A549 (cell line): ENCODE measurements around the gene SYTL1. TPM values are rescaled to one million over a fixed set of nuclear protein-coding genes. Genes with fewer than 3 reads are reported as not detected.

ENCODE experiments used
- ATAC-seq, 2 experiments: fragments of 200-7000 bp in 1 of 2; fragments of >200 bp in 1 of 2; cut with Nextera tagmentation in 1 of 2; cut with Tn5 transposase in 1 of 2; 3 replicates each; pipeline versions ENCODE4 v1.8.0 to v1.9.1; 2018 to 2020; ENCODE audit warnings: mild to moderate bottlenecking in 1 of 2, moderate library complexity in 1 of 2
- CTCF ChIA-PET: fragments of 300-600 bp; sonication (Branson Sonifier 250); formaldehyde crosslinking; extraction: SDS; loops from one replicate; lab custom pipeline; 2021; ENCODE audit warnings: antibody characterized with exemption, inconsistent platforms; lab: Yijun Ruan, JAX
- POLR2A ChIA-PET: fragments of 350-600 bp; formaldehyde crosslinking; extraction: SDS; loops from one replicate; lab custom pipeline; 2021; ENCODE audit warnings: antibody characterized with exemption, inconsistent platforms; lab: Yijun Ruan, JAX
- DNase-seq, 2 experiments: peaks; one replicate each; pipeline versions ENCODE4 v3.0.0 to v3.0.0-alpha.2; 2011 to 2016; ENCODE audit warnings: low read depth in 1 of 2, low spot score in 1 of 2
- FAIRE-seq: peaks from 2 replicates; lab custom pipeline; 2011; peaks lifted over from hg19 to GRCh38; lab: Jason Lieb, UNC
- H3K27ac ChIP-seq, 2 experiments: fragments of >200 bp; sonication (Bioruptor Twin); formaldehyde crosslinking; 3 replicates each; pipeline ENCODE4 v1.5.1; 2016 to 2017
- H3K4me1 ChIP-seq: fragments of >200 bp; sonication (Bioruptor Twin); formaldehyde crosslinking; 3 replicates; pipeline ENCODE4 v1.6.1; 2016
- H3K4me2 ChIP-seq: fragments of >200 bp; sonication (Bioruptor Twin); formaldehyde crosslinking; 3 replicates; pipeline ENCODE4 v1.6.1; 2016
- H3K4me3 ChIP-seq: fragments of >200 bp; sonication (Bioruptor Twin); formaldehyde crosslinking; 3 replicates; pipeline ENCODE4 v1.5.1; 2016
- H3K9me3 ChIP-seq: fragments of >200 bp; sonication (Bioruptor Twin); formaldehyde crosslinking; 3 replicates; pipeline ENCODE4 v1.6.1; 2016
- ATOH8 ChIP-seq: fragments of 250-450 bp; sonication (Bioruptor Pico); IDR thresholded peaks from 2 replicates; pipeline ENCODE4 v1.5.0; 2020; ENCODE audit warnings: low read depth, mild to moderate bottlenecking, moderate library complexity
- BCL3 ChIP-seq: fragments of >200 bp; sonication (Bioruptor Twin); formaldehyde crosslinking; IDR thresholded peaks from 3 replicates; pipeline ENCODE4 v1.6.1; 2016
- BHLHE40 ChIP-seq: IDR thresholded peaks from 2 replicates; pipeline ENCODE4 v1.6.1; 2012; ENCODE audit warnings: low read depth, low read length, inconsistent platforms
- CBX2 ChIP-seq: fragments of 200-600 bp; sonication (generic); IDR thresholded peaks from 2 replicates; pipeline ENCODE4 v1.6.1; 2016; ENCODE audit warnings: low read depth, mild to moderate bottlenecking, borderline replicate concordance
- CBX8 ChIP-seq: fragments of 200-600 bp; sonication (generic); IDR thresholded peaks from 2 replicates; pipeline ENCODE4 v1.6.1; 2016
- CEBPB ChIP-seq, 2 experiments: fragments of >200 bp in 1 of 2; sonication (Bioruptor Twin) in 1 of 2; formaldehyde crosslinking in 1 of 2; IDR thresholded peaks; 2 replicates each; pipeline ENCODE4 v1.6.1; 2012 to 2016
- CHD4 ChIP-seq: fragments of 200-600 bp; sonication (generic); IDR thresholded peaks from 2 replicates; pipeline ENCODE4 v1.6.1; 2016; ENCODE audit warnings: antibody characterized with exemption, mild to moderate bottlenecking, borderline replicate concordance
- EHF ChIP-seq: fragments of 250-450 bp; sonication (Bioruptor Pico); IDR thresholded peaks from 2 replicates; pipeline ENCODE4 v1.5.0; 2020; ENCODE audit warnings: mild to moderate bottlenecking
- ELK1 ChIP-seq: fragments of 150-350 bp; IDR thresholded peaks from 2 replicates; pipeline ENCODE4 v1.6.1; 2014; ENCODE audit warnings: low read depth, mild to moderate bottlenecking, low read length
- EP300 ChIP-seq, 2 experiments: fragments of >200 bp; sonication (Bioruptor Twin); formaldehyde crosslinking; IDR thresholded peaks; 2 replicates in 1 of 2; 3 replicates in 1 of 2; pipeline ENCODE4 v1.6.1; 2016 to 2017
- FOSL2 ChIP-seq, 2 experiments: fragments of 450-650 bp in 1 of 2; fragments of >200 bp in 1 of 2; sonication (Bioruptor Twin) in 1 of 2; formaldehyde crosslinking; IDR thresholded peaks; 2 replicates each; pipeline versions ENCODE4 v1.5.0 to v1.6.1; 2016 to 2020; ENCODE audit warnings: mild to moderate bottlenecking in 1 of 2, moderate library complexity in 1 of 2
- HES2 ChIP-seq: fragments of >200 bp; sonication (Bioruptor Twin); formaldehyde crosslinking; IDR thresholded peaks from 2 replicates; pipeline ENCODE4 v1.6.1; 2016
- HOXB13 ChIP-seq: fragments of 250-450 bp; sonication (Bioruptor Pico); IDR thresholded peaks from 2 replicates; pipeline ENCODE4 v1.5.0; 2020; ENCODE audit warnings: low read depth, mild to moderate bottlenecking, moderate library complexity
- JUN ChIP-seq, 2 experiments: fragments of >200 bp; sonication (Bioruptor Twin); formaldehyde crosslinking; IDR thresholded peaks; 2 replicates in 1 of 2; 3 replicates in 1 of 2; pipeline ENCODE4 v1.6.1; 2016 to 2017
- MAX ChIP-seq: IDR thresholded peaks from 2 replicates; pipeline ENCODE4 v1.6.1; 2012
- MYC ChIP-seq: IDR thresholded peaks from 2 replicates; pipeline ENCODE4 v1.6.1; 2012; ENCODE audit warnings: mild to moderate bottlenecking, inconsistent platforms, low read length, improper control_type of control experiment, borderline replicate concordance
- RCOR1 ChIP-seq: fragments of 150-350 bp; IDR thresholded peaks from 2 replicates; pipeline ENCODE4 v1.6.1; 2014; ENCODE audit warnings: antibody characterized with exemption, low read length, low read depth
- RFX5 ChIP-seq: fragments of 450-650 bp; IDR thresholded peaks from 2 replicates; pipeline ENCODE4 v1.7.1; 2014; ENCODE audit warnings: antibody characterized with exemption, mild to moderate bottlenecking, moderate library complexity
- SMC3 ChIP-seq: fragments of >200 bp; sonication (Bioruptor Twin); formaldehyde crosslinking; IDR thresholded peaks from 3 replicates; pipeline ENCODE4 v1.6.1; 2018; ENCODE audit warnings: inconsistent platforms
- SREBF2 ChIP-seq: fragments of 450-650 bp; IDR thresholded peaks from 2 replicates; pipeline ENCODE4 v1.6.1; 2014; ENCODE audit warnings: mild to moderate bottlenecking, moderate library complexity
- TP53 ChIP-seq: fragments of 250-450 bp; sonication (Bioruptor Pico); IDR thresholded peaks from 2 replicates; pipeline ENCODE4 v1.5.0; 2021; ENCODE audit warnings: mild to moderate bottlenecking, moderate library complexity
- USF2 ChIP-seq: fragments of 450-650 bp; IDR thresholded peaks from 2 replicates; pipeline ENCODE4 v1.6.1; 2014; ENCODE audit warnings: antibody characterized with exemption
- ZFP36 ChIP-seq: fragments of 450-650 bp; IDR thresholded peaks from 2 replicates; pipeline ENCODE4 v1.6.1; 2014; ENCODE audit warnings: borderline replicate concordance; ENCODE audit not compliant: partially characterized antibody
- ZSCAN20 ChIP-seq: fragments of 250-450 bp; sonication (Bioruptor Pico); IDR thresholded peaks from 2 replicates; pipeline ENCODE4 v1.8.0; 2022; ENCODE audit warnings: mild to moderate bottlenecking, moderate library complexity
- WGBS: methylation state at CpG from one replicate; pipeline ENCODE4 v1.1.6; 2017; ENCODE audit errors: missing lambda C conversion rate; 5-methylcytosine and 5-hydroxymethylcytosine counted together
- polyA plus RNA-seq, 4 experiments: library from polyadenylated mRNA; depleted of rRNA in 3 of 4; stranded (reverse); fragments of >200 nt; fragmentation: RNase III in 1 of 4; extraction: RNeasy Plus Mini Kit Qiagen cat#74134 plus additional on column Dnase treatment in 1 of 4; gene quantifications; 2 replicates in 3 of 4; 3 replicates in 1 of 4; pipeline ENCODE4 v1.2.3, GENCODE V29; 2011 to 2017

The SYTL1 gene
- polyA plus RNA-seq, 2 of the 4 experiments (the other 2 are of a cell fraction) = 0.76 to 0.80 TPM

- H3K4me2 ChIP-seq = no peak overlapping the region
- POLR2A ChIA-PET = no interaction called here
- no peaks in the 10 kb centered on the region for H3K4me1 ChIP-seq
- no peak overlapping the region for H3K4me3 ChIP-seq
- DNase-seq (no peak), FAIRE-seq (no peak), ATAC-seq (no peak)
- CTCF ChIA-PET = interaction anchor here (0.7 to 11.8 kb wide), 14 partner anchors 10 to 329 kb away, joined by 3 to 134 read pairs (median 8); partner anchors contain the start of genes AHDC1, SYTL1 and TMEM222
- H3K9me3 ChIP-seq = no peaks in the 10 kb centered on the region
- no peak for TF ChIP-seq MAX
- no peak for TF ChIP-seq HES2
- TF ChIP-seq SREBF2 = no peak
- TF ChIP-seq RFX5 = no peak
- TF ChIP-seq ZFP36 = no peak
- TF ChIP-seq CHD4 = no peak
- TF ChIP-seq BCL3 = no peak
- TF ChIP-seq HOXB13 (CRISPR knock-in tag) = no peak
- no peak for TF ChIP-seq MYC
- no peak for TF ChIP-seq RCOR1
- TF ChIP-seq TP53 = no peak
- TF ChIP-seq EHF (CRISPR knock-in tag) = no peak
- TF ChIP-seq CBX2 = no peak
- TF ChIP-seq EP300 (IDR thresholded peaks at IDR 0.05) = no peak
- no peak for TF ChIP-seq JUN (IDR thresholded peaks at IDR 0.05)
- no peak for TF ChIP-seq CBX8
- H3K27ac ChIP-seq = no peak overlapping the region
- 100% methylated on average over 4 of the region's 17 CpGs for WGBS
Observed at GRCh38 chr1:27333717-27334279, 8.0 kb upstream of the SYTL1 start.

GRCh38 chr1:27335506-27336422 is 6.1 kb upstream of the SYTL1 start:
- CTCF ChIA-PET = interaction anchor here (0.8 to 11.8 kb wide), 7 partner anchors 9 to 39 kb away, joined by 3 to 134 read pairs (median 3); partner anchors contain the start of gene MAP3K6
- no peak overlapping the region for H3K27ac ChIP-seq
- FAIRE-seq (no peak), DNase-seq (no peak), ATAC-seq (no peak)
- POLR2A ChIA-PET = no interaction called here
- TF ChIP-seq ELK1 = no peak
- no peak for TF ChIP-seq CEBPB (IDR thresholded peaks at IDR 0.05)
- TF ChIP-seq ZSCAN20 = no peak
- TF ChIP-seq USF2 = no peak
- TF ChIP-seq RCOR1 = no peak
- TF ChIP-seq BHLHE40 = no peak
- no peak for TF ChIP-seq FOSL2 (IDR thresholded peaks at IDR 0.05)
- TF ChIP-seq FOSL2 (CRISPR knock-in tag; IDR thresholded peaks at IDR 0.05) = no peak
- TF ChIP-seq ATOH8 (CRISPR knock-in tag) = no peak
- TF ChIP-seq EP300 (IDR thresholded peaks at IDR 0.05) = no peak
- TF ChIP-seq SMC3 = no peak
- TF ChIP-seq JUN (IDR thresholded peaks at IDR 0.05) = no peak
- no peak for TF ChIP-seq CHD4
- H3K4me1 ChIP-seq = peaks cover 2% of the 10 kb centered on the region; the same call in 2 of the 3 replicates
- H3K4me3 ChIP-seq = no peak overlapping the region
- 96% methylated on average over 10 of the region's 17 CpGs for WGBS
- H3K9me3 ChIP-seq = no peaks in the 10 kb centered on the region
- H3K4me2 ChIP-seq = no peak overlapping the region
